ENCODE results near the gene MYH10.

MYH10 gene

GRCh38 chr17:8631554-8631877 is 991 bp upstream of the MYH10 start:
- Histone ChIP-seq H3K27ac (ENCODE audit: extremely low read depth, low read depth, low read length) (peak overlapping the region; percentile 90), H3K9me3 (ENCODE audit: control insufficient read depth, insufficient read depth, low read depth, low read length) (no peaks in the 10 kb centered on the region), H3K36me3 (ENCODE audit: control insufficient read depth in 2 of 2, insufficient read depth in 1 of 2, low read length in 2 of 2) (no peaks in the 10 kb centered on the region), H3K4me3 (ENCODE audit: low read depth, low read length) (peak overlapping the region; percentile 92), H3K4me1 (ENCODE audit: control insufficient read depth, insufficient read depth, low read length) (peaks cover 22% of the 10 kb centered on the region)
- ChIA-PET POLR2A (interaction anchor here (1.0 to 1.8 kb wide), 6 partner anchors 16 to 384 kb away, joined by 3 to 7 read pairs (median 4); partner anchors contain the start of genes CTC1 and RANGRF), CTCF (interaction anchor here (0.6 to 1.1 kb wide), 3 partner anchors 9 to 261 kb away, joined by 3 to 4 read pairs (median 3); no protein-coding TSS in a partner anchor)
- TF ChIP-seq KLF9 (tag by site-specific recombination; IDR thresholded peaks at IDR 0.05; ENCODE audit: low read depth) (no peak), ZNF426 (tag by site-specific recombination; IDR thresholded peaks at IDR 0.05) (no peak), REPIN1 (tag by site-specific recombination; IDR thresholded peaks at IDR 0.05; ENCODE audit: low read depth) (no peak), BCL11A (tag by site-specific recombination; IDR thresholded peaks at IDR 0.05; ENCODE audit: low read depth) (0 out of 2 replicates have a peak, but pooled peaks have one; percentile 6), KLF8 (tag by site-specific recombination; IDR thresholded peaks at IDR 0.05) (no peak), ZNF555 (tag by site-specific recombination; conservative IDR thresholded peaks at IDR 0.05) (no peak), ZNF140 (tag by site-specific recombination; IDR thresholded peaks at IDR 0.05) (no peak), ZNF645 (tag by site-specific recombination; IDR thresholded peaks at IDR 0.05) (no peak), SP2 (tag by site-specific recombination; IDR thresholded peaks at IDR 0.05) (no peak), HOXC10 (CRISPR knock-in tag; IDR thresholded peaks at IDR 0.05) (no peak), ZNF791 (tag by site-specific recombination; IDR thresholded peaks at IDR 0.05) (no peak), ZNF704 (tag by site-specific recombination; IDR thresholded peaks at IDR 0.05) (no peak), ZNF335 (tag by site-specific recombination; conservative IDR thresholded peaks at IDR 0.05) (peak; percentile 28; the same call in 1 of the 2 replicates), ZNF175 (tag by site-specific recombination; IDR thresholded peaks at IDR 0.05) (no peak), ZNF114 (tag by site-specific recombination; IDR thresholded peaks at IDR 0.05) (no peak), ZNF561 (tag by site-specific recombination; IDR thresholded peaks at IDR 0.05; ENCODE audit: borderline replicate concordance) (no peak), ZNF658 (tag by site-specific recombination; IDR thresholded peaks at IDR 0.05) (no peak), YY1 (tag by site-specific recombination; IDR thresholded peaks at IDR 0.05) (no peak), ZNF560 (tag by site-specific recombination; IDR thresholded peaks at IDR 0.05; ENCODE audit: borderline replicate concordance) (no peak), SCRT2 (tag by site-specific recombination; IDR thresholded peaks at IDR 0.05) (no peak), ZNF473 (tag by site-specific recombination; IDR thresholded peaks at IDR 0.05) (no peak), ZBTB8A (tag by site-specific recombination; IDR thresholded peaks at IDR 0.05) (no peak; the same call in 1 of the 2 replicates), ZNF521 (tag by site-specific recombination; IDR thresholded peaks at IDR 0.05) (no peak), HOXA7 (CRISPR knock-in tag; IDR thresholded peaks at IDR 0.05; ENCODE audit: borderline replicate concordance) (no peak), ZEB2 (tag by site-specific recombination; IDR thresholded peaks at IDR 0.05) (peak; percentile 68; the same call in 1 of the 2 replicates), IKZF3 (tag by site-specific recombination; IDR thresholded peaks at IDR 0.05) (0 out of 2 replicates have a peak, but pooled peaks have one; percentile 10), ZNF132 (tag by site-specific recombination; IDR thresholded peaks at IDR 0.05; ENCODE audit: borderline replicate concordance) (no peak), ZNF366 (tag by site-specific recombination; conservative IDR thresholded peaks at IDR 0.05) (peak; percentile 70)
- TF ChIP-seq, protein P1, sequence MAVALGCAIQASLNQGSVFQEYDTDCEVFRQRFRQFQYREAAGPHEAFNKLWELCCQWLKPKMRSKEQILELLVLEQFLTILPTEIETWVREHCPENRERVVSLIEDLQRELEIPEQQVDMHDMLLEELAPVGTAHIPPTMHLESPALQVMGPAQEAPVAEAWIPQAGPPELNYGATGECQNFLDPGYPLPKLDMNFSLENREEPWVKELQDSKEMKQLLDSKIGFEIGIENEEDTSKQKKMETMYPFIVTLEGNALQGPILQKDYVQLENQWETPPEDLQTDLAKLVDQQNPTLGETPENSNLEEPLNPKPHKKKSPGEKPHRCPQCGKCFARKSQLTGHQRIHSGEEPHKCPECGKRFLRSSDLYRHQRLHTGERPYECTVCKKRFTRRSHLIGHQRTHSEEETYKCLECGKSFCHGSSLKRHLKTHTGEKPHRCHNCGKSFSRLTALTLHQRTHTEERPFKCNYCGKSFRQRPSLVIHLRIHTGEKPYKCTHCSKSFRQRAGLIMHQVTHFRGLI (tag by site-specific recombination; IDR thresholded peaks at IDR 0.05): peak; percentile 8; the same call in 1 of the 2 replicates
- TF ChIP-seq, protein P2, sequence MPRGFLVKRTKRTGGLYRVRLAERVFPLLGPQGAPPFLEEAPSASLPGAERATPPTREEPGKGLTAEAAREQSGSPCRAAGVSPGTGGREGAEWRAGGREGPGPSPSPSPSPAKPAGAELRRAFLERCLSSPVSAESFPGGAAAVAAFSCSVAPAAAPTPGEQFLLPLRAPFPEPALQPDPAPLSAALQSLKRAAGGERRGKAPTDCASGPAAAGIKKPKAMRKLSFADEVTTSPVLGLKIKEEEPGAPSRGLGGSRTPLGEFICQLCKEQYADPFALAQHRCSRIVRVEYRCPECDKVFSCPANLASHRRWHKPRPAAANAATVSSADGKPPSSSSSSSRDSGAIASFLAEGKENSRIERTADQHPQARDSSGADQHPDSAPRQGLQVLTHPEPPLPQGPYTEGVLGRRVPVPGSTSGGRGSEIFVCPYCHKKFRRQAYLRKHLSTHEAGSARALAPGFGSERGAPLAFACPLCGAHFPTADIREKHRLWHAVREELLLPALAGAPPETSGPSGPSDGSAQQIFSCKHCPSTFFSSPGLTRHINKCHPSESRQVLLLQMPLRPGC (tag by site-specific recombination; IDR thresholded peaks at IDR 0.05): no peak
